Tibial nerve (tissue), 4 donors: ENCODE results near the gene KIAA0753.
A peak's percentile ranks its signal among the peaks of the same experiment; 100 is the strongest.

Experiments used
- CTCF ChIP-seq, 5 experiments: fragments of 200-600 bp in 3 of 5; fragments of 450-650 bp in 2 of 5; sonication (generic) in 3 of 5; IDR thresholded peaks; one replicate each; pipeline ENCODE4 v1.5.1; 2016 to 2019; ENCODE audit warnings: antibody characterized with exemption in 5 of 5, mild to moderate bottlenecking in 3 of 5, moderate library complexity in 2 of 5
- EP300 ChIP-seq, 2 donors: sonication (generic); formaldehyde crosslinking; IDR thresholded peaks; one replicate each; pipeline ENCODE4 v1.6.1; 2017; ENCODE audit warnings: antibody characterized with exemption in 2 of 2, mild to moderate bottlenecking in 1 of 2
- POLR2A ChIP-seq, 2 donors: fragments of 450-650 bp; IDR thresholded peaks; one replicate each; pipeline ENCODE4 v1.6.1; 2017; ENCODE audit warnings: antibody characterized with exemption in 2 of 2, mild to moderate bottlenecking in 2 of 2, moderate library complexity in 2 of 2

GRCh38 chr17:6640536-6641246 lies at the start of gene KIAA0753, which contains the start of gene TXNDC17:
- TF ChIP-seq CTCF (IDR thresholded peaks at IDR 0.05), result peak in 1 of 5 experiments; percentile 53
- peak; percentile 3 to 58 for TF ChIP-seq POLR2A (IDR thresholded peaks at IDR 0.05)
- TF ChIP-seq EP300 (IDR thresholded peaks at IDR 0.05), result peak; percentile 86 to 87
